Measurements from ENCODE around the gene GPR25. TPM values are rescaled to one million over a fixed set of nuclear protein-coding genes. Genes with fewer than 3 reads are reported as not detected.

GPR25 gene
- total and polyA plus RNA-seq, 10 of the 15 experiments (the other 5 are each of a cell fraction or from before 2014, with no cell fraction given): not detected

DNA sequence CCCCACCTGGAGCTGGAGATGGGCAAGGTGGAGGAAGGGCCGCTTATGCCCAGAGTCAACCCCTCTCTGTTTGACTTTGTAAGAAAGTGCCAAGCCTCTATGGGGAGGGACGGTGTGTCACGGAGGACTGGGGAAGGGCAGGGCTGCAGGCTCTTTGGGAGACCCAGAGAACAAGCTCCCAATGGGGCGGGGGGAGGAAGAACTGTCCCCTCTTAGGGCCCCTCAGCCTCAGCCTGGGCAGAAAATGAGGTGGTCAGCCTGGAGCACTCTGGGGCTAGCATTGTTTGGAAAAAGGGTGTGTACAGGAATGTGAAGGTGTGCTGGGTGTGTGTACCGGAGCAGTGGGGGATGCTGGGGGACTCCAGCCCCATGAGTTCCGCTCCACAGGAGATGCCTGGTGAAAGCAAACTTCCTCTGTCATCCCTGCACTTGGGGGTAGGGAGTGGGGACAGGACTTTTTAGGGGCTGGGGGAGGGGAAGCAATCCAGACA, 20.7 kb downstream of the GPR25 start:
- no peaks in the 10 kb centered on the region for H3K9me3 ChIP-seq (replicated peaks; ENCODE audit: control insufficient read depth, insufficient read depth, low read length)
- WGBS (ENCODE audit: insufficient coverage, insufficient replicate concordance, low lambda C conversion rate, missing lambda C conversion rate): 79% methylated on average over 6 of the region's 6 CpGs
- no peak overlapping the region for H3K27ac ChIP-seq (ENCODE audit: control insufficient read depth, insufficient read depth)
- CTCF ChIA-PET: interaction anchor here (0.7 to 10.0 kb wide), 9 partner anchors 11 to 332 kb away, joined by 3 to 131 read pairs (median 4); no protein-coding TSS in a partner anchor
- H3K4me3 ChIP-seq: no peak overlapping the region
- no TSS peak for BruUV-seq (replicated peaks)
- RAD21 ChIA-PET (ENCODE audit: unreplicated experiment): interaction anchor here (0.7 to 11.2 kb wide), 11 partner anchors 12 to 268 kb away, joined by 3 to 139 read pairs (median 6); no protein-coding TSS in a partner anchor
- intact Hi-C loops (cut with micrococcal nuclease; ENCODE audit: unreplicated experiment): loop anchor here (5.0 kb wide), 1 partner anchor 129 kb away; the partner anchor contains the start of gene KIF21B
- POLR2A ChIA-PET: interaction anchor here (0.6 to 6.3 kb wide), 8 partner anchors 10 to 271 kb away, joined by 3 to 60 read pairs (median 10); no protein-coding TSS in a partner anchor
- SMC1A ChIA-PET (ENCODE audit: uncharacterized antibody, unreplicated experiment): interaction anchor here (0.8 to 12.2 kb wide), 7 partner anchors 9 to 271 kb away, joined by 3 to 193 read pairs (median 5); no protein-coding TSS in a partner anchor
- ATAC-seq (no peak), DNase-seq (ENCODE audit: low read depth, low spot score) (no peak), FAIRE-seq (no peak)
- no peak for TF ChIP-seq NFXL1 (IDR thresholded peaks at IDR 0.05; ENCODE audit: borderline replicate concordance)
- TF ChIP-seq TARDBP (IDR thresholded peaks at IDR 0.05; ENCODE audit: borderline replicate concordance): no peak
- no peak for TF ChIP-seq RCOR1 (conservative IDR thresholded peaks at IDR 0.05; ENCODE audit: low read depth, low read length)
- TF ChIP-seq, protein P1, sequence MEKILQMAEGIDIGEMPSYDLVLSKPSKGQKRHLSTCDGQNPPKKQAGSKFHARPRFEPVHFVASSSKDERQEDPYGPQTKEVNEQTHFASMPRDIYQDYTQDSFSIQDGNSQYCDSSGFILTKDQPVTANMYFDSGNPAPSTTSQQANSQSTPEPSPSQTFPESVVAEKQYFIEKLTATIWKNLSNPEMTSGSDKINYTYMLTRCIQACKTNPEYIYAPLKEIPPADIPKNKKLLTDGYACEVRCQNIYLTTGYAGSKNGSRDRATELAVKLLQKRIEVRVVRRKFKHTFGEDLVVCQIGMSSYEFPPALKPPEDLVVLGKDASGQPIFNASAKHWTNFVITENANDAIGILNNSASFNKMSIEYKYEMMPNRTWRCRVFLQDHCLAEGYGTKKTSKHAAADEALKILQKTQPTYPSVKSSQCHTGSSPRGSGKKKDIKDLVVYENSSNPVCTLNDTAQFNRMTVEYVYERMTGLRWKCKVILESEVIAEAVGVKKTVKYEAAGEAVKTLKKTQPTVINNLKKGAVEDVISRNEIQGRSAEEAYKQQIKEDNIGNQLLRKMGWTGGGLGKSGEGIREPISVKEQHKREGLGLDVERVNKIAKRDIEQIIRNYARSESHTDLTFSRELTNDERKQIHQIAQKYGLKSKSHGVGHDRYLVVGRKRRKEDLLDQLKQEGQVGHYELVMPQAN (conservative IDR thresholded peaks at IDR 0.05): no peak
- TF ChIP-seq, protein P2, sequence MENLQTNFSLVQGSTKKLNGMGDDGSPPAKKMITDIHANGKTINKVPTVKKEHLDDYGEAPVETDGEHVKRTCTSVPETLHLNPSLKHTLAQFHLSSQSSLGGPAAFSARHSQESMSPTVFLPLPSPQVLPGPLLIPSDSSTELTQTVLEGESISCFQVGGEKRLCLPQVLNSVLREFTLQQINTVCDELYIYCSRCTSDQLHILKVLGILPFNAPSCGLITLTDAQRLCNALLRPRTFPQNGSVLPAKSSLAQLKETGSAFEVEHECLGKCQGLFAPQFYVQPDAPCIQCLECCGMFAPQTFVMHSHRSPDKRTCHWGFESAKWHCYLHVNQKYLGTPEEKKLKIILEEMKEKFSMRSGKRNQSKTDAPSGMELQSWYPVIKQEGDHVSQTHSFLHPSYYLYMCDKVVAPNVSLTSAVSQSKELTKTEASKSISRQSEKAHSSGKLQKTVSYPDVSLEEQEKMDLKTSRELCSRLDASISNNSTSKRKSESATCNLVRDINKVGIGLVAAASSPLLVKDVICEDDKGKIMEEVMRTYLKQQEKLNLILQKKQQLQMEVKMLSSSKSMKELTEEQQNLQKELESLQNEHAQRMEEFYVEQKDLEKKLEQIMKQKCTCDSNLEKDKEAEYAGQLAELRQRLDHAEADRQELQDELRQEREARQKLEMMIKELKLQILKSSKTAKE (IDR thresholded peaks at IDR 0.05; ENCODE audit: low read depth, poor library complexity, severe bottlenecking): no peak
- no peak for TF ChIP-seq BHLHE40 (IDR thresholded peaks at IDR 0.05; ENCODE audit: borderline replicate concordance in 1 of 2, low read depth in 2 of 2, low read length in 1 of 2)
- in situ Hi-C loops (cut with MboI): no loop called here
- H3K79me2 ChIP-seq (ENCODE audit: control insufficient read depth, insufficient read depth, low read length): no peaks in the 10 kb centered on the region; the same call in none of the 2 replicates
- H3K27me3 ChIP-seq (replicated peaks in 1 of 2; ENCODE audit: control insufficient read depth in 2 of 2, insufficient read depth in 2 of 2, low read length in 1 of 2): no peaks in the 10 kb centered on the region
- peaks cover 45% of the 10 kb centered on the region for H3K4me1 ChIP-seq (ENCODE audit: control insufficient read depth, insufficient read depth, low read length)
- no peak overlapping the region for H3K9ac ChIP-seq (ENCODE audit: control insufficient read depth, insufficient read depth, low read length)
- no peaks in the 10 kb centered on the region; a peak in 1 of 4 replicates for H3K36me3 ChIP-seq (ENCODE audit: control insufficient read depth in 2 of 2, insufficient read depth in 2 of 2, low read length in 1 of 2)
- H2AFZ ChIP-seq (ENCODE audit: control insufficient read depth, low read depth, low read length): no peak overlapping the region
- no peak overlapping the region for H3K4me2 ChIP-seq (ENCODE audit: control insufficient read depth, insufficient read depth)
- H4K20me1 ChIP-seq (ENCODE audit: control insufficient read depth, insufficient read depth): no peaks in the 10 kb centered on the region
